ENCODE results near the gene SCUBE3. TPM values are rescaled to one million over a fixed set of nuclear protein-coding genes. Genes with fewer than 3 reads are reported as not detected.

SCUBE3 gene
- total RNA-seq, 1 donor = 26.8 TPM

- no peak for DNase-seq (ENCODE audit: low read depth)
- no peak for TF ChIP-seq CTCF (IDR thresholded peaks at IDR 0.05; ENCODE audit: insufficient read depth, low read depth, low read length)
- no peak overlapping the region for H3K4me3 ChIP-seq (ENCODE audit: low read depth, low read length)
Measured at GRCh38 chr6:35206346-35206745, 7.4 kb upstream of the SCUBE3 start.

DNA sequence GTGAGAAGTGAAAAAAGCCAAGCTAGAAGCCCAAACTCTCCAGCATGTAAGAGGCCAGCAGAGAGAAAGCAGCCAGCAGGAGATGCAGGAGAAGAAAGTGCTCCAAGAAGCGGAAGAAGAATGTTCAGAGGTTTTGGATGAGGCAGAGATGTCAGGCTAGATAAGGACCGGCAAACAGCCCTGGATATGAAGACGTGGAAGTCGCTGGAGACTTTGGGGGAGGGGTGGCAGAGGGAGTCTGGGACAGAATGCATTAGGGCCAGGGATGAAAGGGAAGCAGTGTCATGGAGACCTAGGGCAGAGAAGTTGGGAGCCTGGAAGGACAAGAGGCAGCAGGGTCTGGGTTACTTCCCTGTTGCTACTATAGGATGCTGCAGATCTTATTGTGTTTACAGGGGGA, 5.3 kb upstream of the SCUBE3 start:
- no peak for DNase-seq (ENCODE audit: low read depth)
- no peak for TF ChIP-seq CTCF (IDR thresholded peaks at IDR 0.05; ENCODE audit: insufficient read depth, low read depth, low read length)
- no peak overlapping the region for H3K4me3 ChIP-seq (ENCODE audit: low read depth, low read length)

DNA sequence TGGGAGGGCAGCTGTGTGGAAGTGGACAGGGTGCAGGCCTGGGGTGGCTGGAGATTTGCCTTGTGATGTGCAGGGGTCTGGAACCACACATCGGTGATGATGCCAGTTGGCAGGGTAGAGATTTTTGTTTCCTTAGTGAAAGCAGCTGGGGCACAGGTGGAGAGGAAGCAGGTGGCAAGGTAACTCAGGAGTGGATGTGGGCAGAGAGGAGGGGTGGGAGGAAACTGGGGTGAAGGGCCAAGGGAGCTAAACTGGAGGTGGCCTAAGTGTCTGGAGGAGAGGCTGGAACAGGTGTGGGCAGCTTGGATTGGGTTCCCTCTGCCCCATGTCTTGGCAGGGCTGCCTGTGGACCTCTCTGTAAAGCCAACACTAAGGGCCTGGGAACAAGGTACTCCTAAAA, 4.7 kb upstream of the SCUBE3 start:
- TF ChIP-seq CTCF (IDR thresholded peaks at IDR 0.05; ENCODE audit: insufficient read depth, low read depth, low read length) = no peak
- no peak for DNase-seq (ENCODE audit: low read depth)
- no peak overlapping the region for H3K4me3 ChIP-seq (ENCODE audit: low read depth, low read length)

DNA sequence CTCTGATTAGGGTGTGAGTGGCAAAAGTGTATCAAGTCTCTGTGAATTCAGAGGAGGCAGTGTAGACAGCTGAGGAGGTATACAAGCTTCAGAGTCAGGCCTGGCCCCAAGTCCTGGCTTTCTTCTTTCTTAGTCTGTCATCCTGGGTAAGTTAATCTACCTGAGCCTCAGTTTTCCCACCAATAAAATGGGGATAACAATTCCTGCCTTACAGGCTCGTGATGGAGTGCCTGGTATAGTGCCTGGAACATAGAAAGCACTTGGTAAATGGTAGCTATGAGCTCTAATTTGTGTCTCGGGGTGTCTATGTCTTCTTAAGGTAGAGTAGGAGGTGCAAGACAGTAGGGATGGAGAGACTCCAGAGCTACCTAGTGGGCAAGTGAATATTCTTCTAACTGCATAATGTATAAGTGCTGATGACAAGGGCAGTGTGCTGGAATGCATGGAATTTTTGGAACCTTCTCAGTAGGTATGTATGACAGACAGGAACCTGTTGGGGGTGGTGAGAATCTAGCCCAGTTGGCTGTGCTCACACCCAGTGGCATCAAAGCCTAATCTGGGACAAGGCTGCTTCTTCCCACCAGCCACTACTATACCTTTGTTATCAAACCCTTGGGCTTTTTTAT, 4.0 kb upstream of the SCUBE3 start:
- H3K4me3 ChIP-seq (ENCODE audit: low read depth, low read length) = no peak overlapping the region
- no peak for DNase-seq (ENCODE audit: low read depth)
- no peak for TF ChIP-seq CTCF (IDR thresholded peaks at IDR 0.05; ENCODE audit: insufficient read depth, low read depth, low read length)

GRCh38 chr6:35213298-35213791, 411 bp upstream of the SCUBE3 start:
- no peak for DNase-seq (ENCODE audit: low read depth)
- no peak for TF ChIP-seq CTCF (IDR thresholded peaks at IDR 0.05; ENCODE audit: insufficient read depth, low read depth, low read length)
- peak overlapping the region; percentile 66 for H3K4me3 ChIP-seq (ENCODE audit: low read depth, low read length)

DNA sequence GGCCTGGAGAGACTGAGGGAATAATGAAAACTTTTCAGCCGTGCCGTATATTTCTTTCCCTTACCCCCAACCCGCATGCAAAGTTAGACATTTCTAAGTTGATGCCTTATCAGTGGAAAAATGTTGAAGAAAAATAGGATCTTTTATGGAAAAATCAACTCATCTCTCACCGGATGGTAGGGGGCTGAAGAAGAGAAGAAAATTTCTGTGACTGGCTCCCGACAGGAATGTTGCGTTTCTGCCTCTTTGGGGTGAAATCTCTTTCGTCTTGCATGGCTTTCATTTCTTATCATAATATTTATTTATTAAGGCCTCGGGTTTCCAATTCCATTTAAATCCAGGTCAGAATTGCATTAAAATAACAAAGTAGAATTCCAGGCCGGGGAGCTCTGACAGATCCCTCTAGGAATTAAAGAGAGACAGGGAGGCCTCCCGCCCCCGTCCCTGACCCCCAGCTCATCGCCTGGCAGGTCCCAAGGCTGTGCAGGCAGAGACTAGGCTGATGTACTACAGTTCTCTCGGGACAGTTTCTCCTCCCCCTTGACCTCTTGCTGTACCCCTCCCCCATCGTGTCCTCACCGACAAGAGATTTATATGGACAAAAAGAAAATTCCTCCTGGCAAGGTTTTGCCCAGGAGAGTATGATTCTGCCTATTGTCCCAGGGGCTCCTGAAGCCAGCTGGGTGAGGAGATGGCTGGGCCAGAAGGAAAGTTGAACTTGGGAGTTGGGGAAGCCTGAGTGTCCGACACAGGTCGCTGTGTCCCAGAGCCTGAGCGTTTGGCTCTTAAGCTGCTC, 1.3 kb downstream of the SCUBE3 start:
- TF ChIP-seq CTCF (IDR thresholded peaks at IDR 0.05; ENCODE audit: insufficient read depth, low read depth, low read length) = no peak
- peak overlapping the region; percentile 66 for H3K4me3 ChIP-seq (ENCODE audit: low read depth, low read length)
- no peak for DNase-seq (ENCODE audit: low read depth)

Data from fibroblast of villous mesenchyme (primary cell).